ENCODE results near the gene SPIN2A.
A peak's percentile ranks its signal among the peaks of the same experiment; 100 is the strongest.
"Not testable (repeated sequence)": the region's sequence is repeated elsewhere in the genome, so short reads cannot be mapped to it uniquely, and the experiment has no call there.

Gene SPIN2A

DNA sequence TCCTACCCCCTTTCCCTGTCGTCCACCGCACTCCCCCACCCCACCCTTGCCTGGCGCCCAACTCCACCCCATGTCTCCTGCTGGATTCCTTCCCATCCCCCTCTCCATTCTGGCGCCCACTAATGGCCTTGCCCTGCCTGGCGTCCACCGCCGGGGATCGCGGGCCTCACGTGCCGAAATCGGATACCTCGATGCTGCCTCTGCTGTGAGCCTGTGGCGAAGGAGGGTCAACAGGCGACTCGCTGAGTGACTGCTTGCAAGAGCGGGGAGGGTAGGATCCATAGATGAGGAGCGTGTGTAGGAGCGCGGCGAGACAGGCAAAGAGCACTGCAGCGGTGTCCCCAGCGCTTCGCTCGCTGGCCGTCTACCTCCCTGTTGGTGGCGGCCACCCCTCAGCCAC, at the start of gene SPIN2A:
TSS of gene SPIN2A (minus strand) at position 325 of the 400 bp plus-strand sequence. CDS start 800 bp downstream, outside the sequence.
- not testable (repeated sequence) for DNase-seq (ENCODE audit: low spot score)

DNA sequence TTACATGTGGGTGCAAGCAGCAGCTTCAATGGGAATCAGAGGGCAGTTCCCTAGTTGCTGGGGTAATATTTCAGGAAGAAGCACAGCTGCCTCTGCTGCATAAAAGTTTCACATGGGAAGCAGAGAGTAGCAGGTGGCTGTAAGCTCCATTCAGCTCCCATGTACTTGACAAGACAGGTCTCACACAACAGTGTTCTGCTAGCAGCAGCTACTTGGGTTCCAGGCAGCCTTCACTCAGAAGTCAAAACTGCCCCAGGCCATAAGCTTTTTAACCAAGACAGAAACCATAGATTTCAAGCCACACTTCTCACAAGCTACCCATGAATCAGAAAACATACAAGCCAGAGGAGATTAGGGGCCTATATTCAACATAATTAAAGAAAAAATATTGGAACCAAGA, 41.4 kb upstream of the SPIN2A start:
- DNase-seq (ENCODE audit: low spot score) = no peak

DNA sequence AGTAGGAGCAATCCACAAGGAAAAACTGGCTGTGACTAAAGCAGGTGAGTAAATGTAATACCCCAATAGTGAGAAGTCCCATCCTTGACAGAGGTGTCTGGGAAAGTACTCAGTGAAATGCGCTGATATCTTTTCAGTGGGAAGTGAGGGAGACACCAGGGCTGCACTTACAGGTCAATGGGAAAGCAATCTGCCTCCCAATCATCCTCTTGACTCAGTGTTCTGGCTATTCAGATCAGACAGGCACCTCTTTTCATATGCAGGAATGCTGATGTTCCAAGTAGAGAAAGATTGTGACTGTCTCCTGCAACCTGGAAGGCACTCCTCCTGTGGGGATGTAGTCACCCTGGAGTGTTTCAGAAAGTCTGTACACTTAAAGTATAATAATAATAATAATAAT, 39.9 kb upstream of the SPIN2A start:
- no peak for DNase-seq (ENCODE audit: low spot score)

DNA sequence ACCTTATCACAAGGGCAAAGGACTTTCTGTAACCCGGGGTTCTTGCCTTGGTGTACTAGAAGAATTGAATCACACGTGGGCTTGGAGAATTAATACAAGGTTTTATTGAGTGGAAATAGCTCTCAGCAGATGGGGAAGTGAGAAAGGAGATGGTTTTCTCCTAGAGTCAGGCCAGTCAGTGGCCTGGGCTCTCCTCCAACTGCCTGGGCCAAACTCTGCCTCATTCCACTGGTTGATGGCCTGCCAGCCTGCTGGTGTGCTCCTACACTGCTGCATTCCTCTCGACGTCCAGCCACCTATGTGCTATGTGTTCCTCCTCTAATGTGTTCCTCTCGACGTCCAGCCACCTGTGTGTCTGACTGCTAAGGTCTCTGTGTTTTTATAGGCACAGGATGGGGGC, 35.3 kb upstream of the SPIN2A start:
- peak; percentile 2 for DNase-seq (ENCODE audit: low spot score)

- peak; percentile 57 for DNase-seq (ENCODE audit: low spot score)
Measured at GRCh38 chrX:57156397-57157049, 19.3 kb upstream of the SPIN2A start.

- no peak for DNase-seq (ENCODE audit: low spot score)
Measured at GRCh38 chrX:57155171-57155570, 18.0 kb upstream of the SPIN2A start.

DNA sequence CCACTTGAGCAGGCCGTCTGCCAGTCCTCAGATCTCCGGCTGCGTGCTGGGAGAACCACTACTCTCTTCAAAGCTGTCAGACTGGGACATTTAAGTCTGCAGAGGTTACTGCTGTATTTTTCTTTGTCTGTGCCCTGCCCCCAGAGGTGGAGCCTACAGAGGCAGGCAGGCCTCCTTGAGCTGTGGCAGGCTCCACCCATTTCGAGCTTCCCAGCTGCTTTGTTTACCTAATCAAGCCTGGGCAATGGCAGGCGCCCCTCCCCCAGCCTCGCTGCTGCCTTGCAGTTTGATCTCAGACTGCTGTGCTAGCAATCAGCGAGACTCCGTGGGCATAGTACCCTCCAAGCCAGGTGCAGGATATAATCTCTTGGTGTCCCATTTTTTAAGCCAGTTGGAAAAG, 15.0 kb upstream of the SPIN2A start:
- DNase-seq (ENCODE audit: low spot score) = not testable (repeated sequence)

GRCh38 chrX:57138674-57139073, 1.5 kb upstream of the SPIN2A start:
- DNase-seq (ENCODE audit: low spot score) = no peak

DNA sequence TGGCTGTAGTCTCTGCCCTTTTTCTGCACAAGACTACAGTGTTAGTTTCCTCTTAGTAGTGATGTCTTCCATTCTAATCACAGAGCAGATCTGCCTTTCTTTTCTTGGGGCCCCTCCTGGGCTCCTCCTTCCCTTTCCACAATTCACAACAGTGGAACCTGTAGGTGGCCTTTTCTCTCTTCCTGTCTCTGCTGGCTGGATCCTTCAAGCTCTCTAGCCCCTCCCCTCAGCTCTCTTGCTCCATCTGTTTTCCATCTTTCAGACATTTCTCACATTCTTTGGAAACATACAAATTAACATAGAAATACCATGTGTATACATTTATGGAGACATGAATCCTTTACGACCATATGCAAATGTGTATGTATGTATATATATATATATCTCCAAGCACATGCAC, 304 bp upstream of the SPIN2A start:
- no peak for DNase-seq (ENCODE audit: low spot score)

- not testable (repeated sequence) for DNase-seq (ENCODE audit: low spot score)
Measured at GRCh38 chrX:57136589-57136988, 608 bp downstream of the SPIN2A start.

DNA sequence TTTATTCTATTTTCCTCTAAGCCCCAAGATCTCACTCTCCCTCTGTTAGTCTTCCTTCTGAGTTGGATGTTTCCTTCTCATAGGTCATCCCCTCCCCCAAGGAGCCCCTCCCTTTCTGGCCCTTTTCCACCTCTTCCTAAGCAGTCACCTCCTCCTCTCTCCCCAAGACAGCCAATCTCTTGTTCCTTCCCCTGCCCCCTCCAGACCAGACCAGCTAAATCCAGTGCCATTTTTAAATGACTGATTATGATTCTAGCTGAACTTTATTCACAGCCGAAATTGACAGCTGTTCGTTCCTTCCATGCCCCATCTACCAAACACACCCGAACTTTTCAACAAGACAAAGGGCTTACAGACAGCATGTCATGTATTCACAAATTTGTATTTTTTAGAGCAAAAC, 1.9 kb downstream of the SPIN2A start:
- DNase-seq (ENCODE audit: low spot score) = no peak

GRCh38 chrX:57134702-57135101, 2.5 kb downstream of the SPIN2A start:
- no peak for DNase-seq (ENCODE audit: low spot score)

- DNase-seq (ENCODE audit: low spot score) = no peak
Measured at GRCh38 chrX:57133706-57134105, 3.5 kb downstream of the SPIN2A start.

DNA sequence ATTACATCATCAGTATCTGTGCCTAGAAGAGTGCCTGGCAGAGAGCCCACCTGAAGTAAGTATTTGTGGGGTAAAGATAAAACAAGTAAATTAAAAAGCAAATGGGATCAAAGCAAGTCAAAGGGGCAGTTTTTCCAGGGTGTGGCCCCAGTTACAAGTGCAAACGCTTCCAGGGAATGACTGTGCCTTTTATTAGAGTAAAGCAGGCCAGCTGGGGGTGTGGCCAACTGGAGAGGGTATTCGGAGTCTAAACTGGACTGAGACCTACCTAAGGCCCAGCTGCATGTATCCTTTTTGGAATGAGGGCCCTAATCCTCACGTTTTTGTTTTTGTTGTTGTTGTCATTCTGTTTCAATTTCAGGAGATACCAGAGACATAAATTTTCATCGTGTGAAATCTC, 3.9 kb downstream of the SPIN2A start:
- DNase-seq (ENCODE audit: low spot score) = not testable (repeated sequence)

- DNase-seq (ENCODE audit: low spot score) = no peak
Measured at GRCh38 chrX:57132046-57132445, 5.2 kb downstream of the SPIN2A start.

DNA sequence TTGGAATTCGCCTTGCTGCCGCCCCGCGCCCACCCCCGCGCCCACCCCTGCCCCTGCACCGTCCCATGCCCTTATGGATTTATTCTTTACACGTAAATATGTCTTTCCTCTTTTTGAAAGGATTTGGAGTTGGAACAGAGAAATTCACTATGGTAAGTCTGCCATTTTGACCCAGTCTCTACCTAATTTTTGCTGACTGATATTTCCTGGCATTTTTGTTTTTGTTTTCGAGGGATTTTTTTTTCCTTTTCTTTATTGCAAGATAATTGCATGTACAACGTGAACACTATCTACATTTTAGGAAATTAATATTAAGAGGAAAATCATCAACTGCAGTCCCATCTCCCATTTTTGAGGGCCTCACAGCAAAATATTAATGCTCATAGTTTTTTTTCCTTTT, 15.4 kb downstream of the SPIN2A start:
- no peak for DNase-seq (ENCODE audit: low spot score)

GRCh38 chrX:57121162-57121755, 15.9 kb downstream of the SPIN2A start, which contains the start of gene SPIN2B:
TSS of gene SPIN2B (minus strand) at chrX:57121548.
- peak; percentile 85 for DNase-seq (ENCODE audit: low spot score)

DNA sequence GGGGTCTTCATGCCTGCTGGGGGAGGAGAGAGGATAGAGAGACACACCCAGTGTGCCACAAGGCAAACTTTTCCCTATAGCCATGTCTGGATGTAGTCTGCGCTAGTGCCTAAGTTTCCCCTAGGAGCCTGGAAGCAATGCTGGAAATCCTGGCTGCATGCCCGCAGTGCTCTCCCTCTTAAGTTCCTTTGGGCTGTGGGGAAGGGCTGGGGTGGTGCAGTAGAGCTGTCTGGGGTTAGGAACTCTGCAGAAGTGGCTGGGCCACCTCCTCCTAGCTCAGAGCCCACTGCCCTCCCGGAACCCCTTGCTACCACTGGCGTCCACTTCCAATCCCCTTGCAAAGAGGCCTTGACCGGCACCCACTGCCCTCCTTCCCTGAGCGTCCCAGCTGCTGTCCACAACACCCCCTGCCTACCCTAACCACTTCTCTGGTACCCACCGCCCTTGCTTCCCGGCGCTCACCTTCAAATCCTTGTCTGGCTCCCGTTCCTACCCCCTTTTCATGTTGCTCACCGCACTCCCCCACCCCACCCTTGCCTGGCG, 16.5 kb downstream of the SPIN2A start:
- DNase-seq (ENCODE audit: low spot score) = peak; percentile 2

- no peak for DNase-seq (ENCODE audit: low spot score)
Measured at GRCh38 chrX:57119416-57119815, 17.8 kb downstream of the SPIN2A start.

DNA sequence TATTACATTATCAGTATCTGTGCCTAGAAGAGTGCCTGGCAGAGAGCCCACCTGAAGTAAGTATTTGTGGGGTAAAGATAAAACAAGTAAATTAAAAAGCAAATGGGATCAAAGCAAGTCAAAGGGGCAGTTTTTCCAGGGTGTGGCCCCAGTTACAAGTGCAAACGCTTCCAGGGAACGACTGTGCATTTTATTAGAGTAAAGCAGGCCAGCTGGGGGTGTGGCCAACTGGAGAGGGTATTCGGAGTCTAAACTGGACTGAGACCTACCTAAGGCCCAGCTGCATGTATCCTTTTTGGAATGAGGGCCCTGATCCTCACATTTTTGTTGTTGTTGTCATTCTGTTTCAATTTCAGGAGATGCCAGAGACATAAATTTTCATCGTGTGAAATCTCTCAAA, 19.6 kb downstream of the SPIN2A start:
- not testable (repeated sequence) for DNase-seq (ENCODE audit: low spot score)

- DNase-seq (ENCODE audit: low spot score) = no peak
Measured at GRCh38 chrX:57104921-57105398, 32.2 kb downstream of the SPIN2A start.

- DNase-seq (ENCODE audit: low spot score) = no peak
Measured at GRCh38 chrX:57104406-57104805, 32.8 kb downstream of the SPIN2A start.

DNA sequence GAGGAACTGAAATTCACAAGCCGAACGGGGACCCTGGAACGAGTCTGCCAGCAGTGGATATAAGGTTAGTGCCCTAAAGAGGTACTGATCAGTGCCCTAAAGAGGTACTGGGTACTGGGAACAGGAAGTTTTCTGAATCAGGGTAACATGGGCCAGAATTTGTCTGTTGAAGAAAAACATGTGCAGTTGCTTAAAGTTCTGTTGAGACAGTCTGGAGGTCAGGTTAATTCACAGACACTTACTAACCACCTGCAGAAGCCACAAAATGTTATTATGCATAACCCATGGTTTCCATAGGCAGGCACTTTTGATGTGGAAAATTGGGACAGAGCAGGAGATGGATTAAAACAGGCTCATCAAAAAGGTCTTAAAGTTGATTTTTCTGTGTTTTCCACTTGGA, 33.7 kb downstream of the SPIN2A start:
- DNase-seq (ENCODE audit: low spot score) = no peak

Measured in Ammon's horn (tissue), 1 donor.